ENCODE data around the gene PPP1R13B.

Gene PPP1R13B

GRCh38 chr14:103741876-103742275, 105.5 kb downstream of the PPP1R13B start:
- no peak for DNase-seq (ENCODE audit: low spot score)

DNA sequence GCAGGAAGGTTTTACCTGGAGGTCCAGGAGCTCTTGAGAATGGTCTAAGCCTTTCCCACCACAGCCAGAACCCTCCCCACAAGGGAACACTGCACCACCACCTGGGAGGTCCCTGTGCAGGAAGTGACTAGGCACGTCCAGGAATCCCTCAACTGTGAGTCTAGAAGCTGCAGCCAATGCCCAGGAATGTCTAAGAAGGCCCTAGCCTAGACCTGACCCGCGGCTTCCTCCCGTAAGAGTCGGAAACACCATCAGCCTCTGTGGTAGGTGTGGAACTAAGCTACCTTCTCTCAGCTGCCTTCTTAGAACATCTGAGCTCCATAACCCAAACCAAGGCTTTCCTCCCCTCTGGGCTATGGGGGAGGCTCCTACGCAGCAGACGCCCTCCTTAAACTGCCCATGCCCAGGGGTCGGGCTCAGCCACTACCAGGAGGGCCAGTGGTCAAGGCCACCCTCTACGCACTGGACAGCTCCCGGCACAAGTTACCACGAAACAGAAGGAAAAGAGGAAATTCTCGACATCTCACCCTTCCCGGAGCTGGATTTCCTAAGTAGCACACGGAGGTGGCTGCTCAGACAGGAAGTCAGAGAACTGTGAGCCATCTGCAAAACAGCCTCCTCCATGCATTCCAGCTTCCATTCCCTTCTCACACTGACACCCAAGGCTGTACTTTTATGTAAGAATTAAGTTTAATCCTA, 106.2 kb downstream of the PPP1R13B start:
- DNase-seq (ENCODE audit: low spot score), result no peak

- no peak for DNase-seq (ENCODE audit: low spot score)
Measured at GRCh38 chr14:103739793-103740501, 107.4 kb downstream of the PPP1R13B start.

DNA sequence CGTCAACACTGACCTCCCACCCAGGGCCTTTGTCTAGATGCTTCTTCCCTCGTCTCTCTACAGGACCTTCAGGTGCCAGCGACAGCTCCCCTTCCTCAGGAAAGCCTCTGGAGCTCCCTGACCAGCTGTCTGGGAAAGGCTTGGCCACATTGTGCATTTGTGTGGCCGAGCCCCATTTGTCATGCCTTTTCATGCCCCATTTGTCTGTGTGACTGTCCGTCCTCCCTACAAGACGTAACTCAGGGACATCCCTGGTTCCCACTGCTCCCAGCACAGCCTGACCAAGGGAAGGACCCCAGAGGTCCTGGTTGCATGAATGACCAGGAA, 107.9 kb downstream of the PPP1R13B start:
- no peak for DNase-seq (ENCODE audit: low spot score)

- DNase-seq (ENCODE audit: low spot score), result no peak
Measured at GRCh38 chr14:103738701-103739451, 108.5 kb downstream of the PPP1R13B start.

DNA sequence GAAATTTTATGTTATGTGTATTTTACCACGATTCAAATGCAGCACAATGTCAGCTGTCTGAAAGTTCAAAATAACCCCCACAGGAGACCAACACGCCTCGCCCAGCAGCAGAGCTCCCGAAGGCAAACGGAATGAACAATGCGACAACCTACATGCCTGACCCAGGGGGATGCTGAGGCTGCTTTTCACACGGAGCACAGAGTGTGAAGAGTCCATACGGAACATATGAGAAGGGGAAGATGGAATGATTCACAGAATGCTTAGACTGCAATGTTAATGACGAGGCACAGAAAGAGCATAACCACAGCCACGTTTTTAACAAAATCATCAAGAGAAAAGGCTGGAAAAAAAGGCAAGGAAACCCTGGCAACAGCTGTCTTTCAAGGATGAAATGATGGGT, 109.2 kb downstream of the PPP1R13B start:
- no peak for DNase-seq (ENCODE audit: low spot score)

GRCh38 chr14:103737432-103738045, 109.8 kb downstream of the PPP1R13B start:
- no peak for DNase-seq (ENCODE audit: low spot score)

- no peak for DNase-seq (ENCODE audit: low spot score)
Measured at GRCh38 chr14:103736546-103737431, 110.6 kb downstream of the PPP1R13B start.

- no peak for DNase-seq (ENCODE audit: low spot score)
Measured at GRCh38 chr14:103735815-103736545, 111.4 kb downstream of the PPP1R13B start.

DNA sequence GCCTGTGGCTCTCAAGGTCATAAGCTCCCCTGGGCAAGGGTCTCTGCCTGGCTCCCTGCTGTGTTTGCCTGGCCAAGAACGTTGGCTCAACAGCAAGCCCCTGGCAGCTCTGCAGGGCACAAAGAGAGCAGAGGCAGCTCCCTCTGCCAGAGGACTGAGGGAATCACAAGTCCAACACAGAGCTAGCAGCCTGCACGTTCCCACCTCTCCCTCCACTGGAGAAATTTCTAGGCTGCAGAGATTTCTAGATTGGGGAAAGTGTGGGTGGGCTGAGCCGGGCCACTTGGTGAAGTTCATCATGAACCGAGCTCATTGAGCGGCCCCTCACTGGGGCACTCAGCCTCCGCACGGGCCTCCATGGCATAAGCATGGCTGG, 111.9 kb downstream of the PPP1R13B start:
- DNase-seq (ENCODE audit: low spot score), result no peak

GRCh38 chr14:103735022-103735421, 112.4 kb downstream of the PPP1R13B start:
- DNase-seq (ENCODE audit: low spot score), result no peak

DNA sequence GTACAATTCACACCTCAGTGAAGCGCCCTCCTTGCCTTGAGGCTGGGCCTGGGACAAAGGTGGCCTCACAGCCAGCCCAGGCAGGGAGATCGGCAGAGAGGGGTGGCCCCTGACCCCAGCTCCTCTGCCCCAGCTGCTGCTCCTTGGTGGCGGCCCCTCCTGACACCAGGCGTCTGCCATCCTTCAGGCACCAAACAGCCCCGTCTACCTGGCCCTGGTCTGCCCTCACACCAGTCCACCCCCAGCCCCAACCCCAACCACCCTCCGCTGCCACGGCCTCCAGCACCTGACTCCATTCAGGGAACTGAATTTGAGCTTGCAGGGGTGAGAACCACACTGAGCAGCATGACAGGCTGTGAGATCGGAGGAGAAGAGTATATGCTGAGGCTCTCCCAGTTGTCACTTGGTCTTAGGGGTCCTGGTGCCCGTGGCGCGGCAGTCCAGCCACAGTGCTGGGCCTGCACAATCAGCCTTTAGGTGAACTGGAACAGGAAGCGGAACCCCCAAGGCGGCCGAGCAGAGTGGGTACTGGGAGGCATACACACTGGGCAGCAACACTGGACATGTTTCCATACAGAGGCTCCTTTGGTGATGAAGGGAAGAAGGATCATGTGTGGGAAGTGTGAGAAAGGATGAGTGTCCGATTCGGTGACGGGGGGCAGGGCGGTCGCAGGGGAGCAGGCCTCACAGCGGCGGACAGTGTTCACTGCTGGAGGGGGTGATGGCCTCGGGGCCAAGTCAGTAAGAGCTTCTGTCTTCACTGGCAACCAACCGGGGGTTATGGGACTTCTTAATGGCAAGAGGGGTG, 113.1 kb downstream of the PPP1R13B start:
- DNase-seq (ENCODE audit: low spot score), result no peak

DNA sequence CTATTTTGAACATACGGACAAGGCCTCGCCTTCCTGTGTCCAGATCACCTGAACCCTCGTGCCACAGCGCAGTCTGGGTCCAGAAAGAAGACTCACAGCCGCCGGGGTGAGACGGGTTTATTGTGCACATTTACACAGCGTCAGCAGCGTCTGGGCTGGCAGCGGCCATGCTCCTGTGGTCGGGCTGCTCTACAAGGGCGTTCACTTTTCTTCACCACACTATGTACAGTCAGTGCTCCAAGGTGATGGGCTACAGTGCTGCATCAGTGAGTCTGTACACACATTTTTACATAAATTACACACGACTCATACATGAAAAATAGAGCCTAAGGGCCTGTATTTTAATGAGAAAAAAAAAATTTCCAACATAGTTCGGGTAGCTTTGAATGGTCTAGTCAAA, 113.7 kb downstream of the PPP1R13B start:
- DNase-seq (ENCODE audit: low spot score), result no peak

- no peak for DNase-seq (ENCODE audit: low spot score)
Measured at GRCh38 chr14:103732868-103733620, 114.3 kb downstream of the PPP1R13B start.

DNA sequence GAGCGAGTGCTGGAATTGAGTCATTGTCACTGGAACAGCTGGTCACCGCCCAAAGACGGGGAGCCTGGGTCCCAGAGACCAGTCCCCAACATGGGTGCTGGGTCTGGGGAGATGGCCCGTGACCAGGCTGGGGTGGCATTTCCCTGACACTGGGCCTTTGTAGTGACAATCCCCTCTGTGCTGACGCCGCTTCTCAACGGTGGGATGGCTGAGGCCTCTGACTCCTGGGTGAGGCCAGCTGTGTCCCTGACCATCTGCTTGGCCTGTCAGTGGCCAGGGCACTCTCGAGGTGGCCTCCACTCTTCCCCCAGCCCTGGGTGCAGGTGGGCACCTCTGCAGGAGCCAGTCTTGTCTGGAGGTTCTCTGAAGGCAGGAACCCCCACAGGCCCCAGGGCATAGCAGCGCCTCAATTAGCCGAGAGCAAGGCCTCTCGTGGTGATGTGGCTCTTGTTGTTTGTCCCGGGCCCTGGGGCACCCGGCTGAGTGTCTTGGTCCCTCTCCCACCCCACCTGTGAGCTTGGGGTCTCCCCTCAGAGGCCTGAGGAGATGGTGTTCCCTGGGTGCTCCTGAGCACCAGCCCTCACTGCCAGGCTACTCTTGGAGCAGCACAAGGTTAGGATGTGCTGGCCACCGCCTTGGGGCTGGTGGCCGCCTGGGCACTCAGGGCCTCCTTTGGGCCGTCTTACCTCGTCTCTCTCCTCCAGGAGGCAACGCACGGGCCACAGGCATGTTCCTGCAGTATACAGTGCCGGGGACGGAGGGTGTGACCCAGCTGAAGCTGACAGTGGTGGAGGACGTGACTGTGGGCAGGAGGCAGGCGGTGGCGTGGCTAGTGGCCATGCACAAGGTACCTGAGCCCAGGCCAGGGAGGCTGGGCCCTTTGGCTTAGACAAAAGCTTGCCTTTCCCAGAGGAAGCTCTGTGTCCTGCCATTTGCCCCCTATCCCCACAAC, 115.2 kb downstream of the PPP1R13B start:
- no peak for DNase-seq (ENCODE audit: low spot score)

GRCh38 chr14:103731481-103731880, 115.9 kb downstream of the PPP1R13B start:
- no peak for DNase-seq (ENCODE audit: low spot score)

GRCh38 chr14:103730490-103731035, 116.8 kb downstream of the PPP1R13B start:
- no peak for DNase-seq (ENCODE audit: low spot score)
